WTC11 (cell line): ENCODE measurements around the gene PAN3.

Source experiments
- FOXP4 ChIP-seq: sonication (generic); formaldehyde crosslinking; IDR thresholded peaks from 2 replicates; pipeline ENCODE4 v1.8.0; 2022; ENCODE audit warnings: mild to moderate bottlenecking, missing genetic modification reagents
- PRRX2 ChIP-seq: fragments of 250-450 bp; sonication (Bioruptor Pico); IDR thresholded peaks from 2 replicates; pipeline ENCODE4 v1.8.0; 2021; ENCODE audit warnings: mild to moderate bottlenecking
- TCF7 ChIP-seq: sonication (generic); formaldehyde crosslinking; IDR thresholded peaks from 2 replicates; pipeline ENCODE4 v1.8.0; 2022; ENCODE audit warnings: mild to moderate bottlenecking, low read depth, missing genetic modification reagents, moderate library complexity
- ZSCAN18 ChIP-seq: fragments of 250-450 bp; sonication (Bioruptor Pico); IDR thresholded peaks from 2 replicates; pipeline ENCODE4 v2.1.2; 2022; ENCODE audit warnings: mild to moderate bottlenecking, moderate library complexity
- TF ChIP-seq, protein P1 (sequence below): sonication (generic); formaldehyde crosslinking; IDR thresholded peaks from 2 replicates; pipeline ENCODE4 v1.8.0; 2022; ENCODE audit warnings: mild to moderate bottlenecking, missing genetic modification reagents

DNA sequence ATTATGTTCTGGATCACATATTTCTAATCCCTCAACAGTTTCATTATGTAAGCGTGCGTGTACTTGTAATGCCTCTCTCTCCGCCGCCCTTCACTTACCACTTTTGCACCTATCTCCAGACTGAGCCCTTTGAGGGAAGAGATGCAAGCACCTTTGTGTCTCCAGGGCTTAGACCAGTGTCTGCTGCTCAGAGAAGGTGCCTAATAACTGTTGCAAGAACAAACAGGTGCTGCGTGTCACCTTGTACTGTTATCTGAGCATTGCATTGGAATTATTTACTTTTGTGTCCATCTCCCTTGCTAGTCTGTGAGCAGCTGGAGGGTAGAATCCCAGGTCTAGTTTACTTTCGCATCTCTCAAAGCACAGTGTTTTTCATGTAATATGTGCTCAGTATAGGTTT, 200.4 kb downstream of the PAN3 start:
- TF ChIP-seq TCF7 (CRISPR knock-in tag): no peak
- no peak for TF ChIP-seq FOXP4 (CRISPR knock-in tag)
- TF ChIP-seq PRRX2 (CRISPR knock-in tag): no peak
- no peak for TF ChIP-seq ZSCAN18 (CRISPR knock-in tag)
- TF ChIP-seq, protein P1, sequence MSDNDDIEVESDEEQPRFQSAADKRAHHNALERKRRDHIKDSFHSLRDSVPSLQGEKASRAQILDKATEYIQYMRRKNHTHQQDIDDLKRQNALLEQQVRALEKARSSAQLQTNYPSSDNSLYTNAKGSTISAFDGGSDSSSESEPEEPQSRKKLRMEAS (CRISPR knock-in tag): no peak
